Naive thymus-derived CD4-positive, alpha-beta T cell (primary cell): ENCODE results near the gene PPM1H. TPM values are rescaled to one million over a fixed set of nuclear protein-coding genes. Genes with fewer than 3 reads are reported as not detected.
A peak's percentile ranks its signal among the peaks of the same experiment; 100 is the strongest.
"Not testable (repeated sequence)": the region's sequence is repeated elsewhere in the genome, so short reads cannot be mapped to it uniquely, and the experiment has no call there.

Experiments
- ATAC-seq: fragments of 150-1000 bp; cut with Tn5 transposase; 2 replicates; pipeline ENCODE4 v1.10.0; 2021; ENCODE audit warnings: mild to moderate bottlenecking, moderate library complexity
- CTCF ChIA-PET: fragments of 350-600 bp; sonication (Branson Sonifier 250); formaldehyde crosslinking; loops from one replicate; lab custom pipeline; 2021; ENCODE audit warnings: antibody characterized with exemption; lab: Charles Lee
- POLR2A ChIA-PET: fragments of 350-600 bp; sonication (Branson Sonifier 250); formaldehyde crosslinking; loops from one replicate; lab custom pipeline; 2021; ENCODE audit warnings: antibody characterized with exemption, inconsistent platforms; lab: Charles Lee
- DNase-seq, 9 donors: peaks; one replicate each; pipeline versions ENCODE4 v3.0.0 to v3.0.0-alpha.2; 2020 to 2022; ENCODE audit warnings: mixed read lengths in 1 of 9
- H3K27ac ChIP-seq: one replicate; pipeline ENCODE4 v1.7.0; 2013; ENCODE audit warnings: mild to moderate bottlenecking, low read depth, low read length, moderate library complexity
- H3K27me3 ChIP-seq, 2 donors: one replicate each; pipeline ENCODE4 v1.7.0; 2013; ENCODE audit warnings: low read length in 2 of 2, mild to moderate bottlenecking in 2 of 2, moderate library complexity in 2 of 2; ENCODE audit not compliant: control insufficient read depth in 2 of 2, insufficient read depth in 2 of 2
- H3K36me3 ChIP-seq, 3 experiments: 1 replicate in 2 of 3; 2 replicates in 1 of 3; pipeline ENCODE4 v1.7.0; 2013; ENCODE audit warnings: low read length in 3 of 3, mild to moderate bottlenecking in 3 of 3, moderate library complexity in 1 of 3; ENCODE audit not compliant: insufficient read depth in 3 of 3, control insufficient read depth in 2 of 3
- H3K4me1 ChIP-seq, 2 donors: one replicate each; pipeline ENCODE4 v1.7.0; 2013; ENCODE audit warnings: low read length in 2 of 2, mild to moderate bottlenecking in 2 of 2, moderate library complexity in 1 of 2; ENCODE audit not compliant: control insufficient read depth in 2 of 2, insufficient read depth in 2 of 2
- H3K4me3 ChIP-seq: 2 replicates; pipeline ENCODE4 v1.7.0; 2013; ENCODE audit warnings: mild to moderate bottlenecking, low read length
- H3K9me3 ChIP-seq, 3 experiments: 1 replicate in 2 of 3; 2 replicates in 1 of 3; pipeline ENCODE4 v1.7.0; 2013; ENCODE audit warnings: low read length in 3 of 3; ENCODE audit not compliant: control insufficient read depth in 2 of 3
- H3K27ac Mint-ChIP-seq, 9 donors: one replicate each; pipeline ENCODE4 v1.8.0; 2020 to 2022; ENCODE audit warnings: mixed read lengths in 9 of 9, mild to moderate bottlenecking in 8 of 9, moderate library complexity in 5 of 9, inconsistent platforms in 2 of 9
- H3K27me3 Mint-ChIP-seq, 5 donors: one replicate each; pipeline ENCODE4 v1.8.0; 2021 to 2022; ENCODE audit warnings: mixed read lengths in 5 of 5, mild to moderate bottlenecking in 1 of 5
- H3K36me3 Mint-ChIP-seq, 5 donors: one replicate each; pipeline ENCODE4 v1.8.0; 2020 to 2022; ENCODE audit warnings: mixed read lengths in 5 of 5, mild to moderate bottlenecking in 3 of 5, inconsistent platforms in 1 of 5
- H3K4me1 Mint-ChIP-seq, 7 donors: one replicate each; pipeline ENCODE4 v1.8.0; 2020 to 2022; ENCODE audit warnings: mixed read lengths in 7 of 7, mild to moderate bottlenecking in 3 of 7, inconsistent platforms in 1 of 7
- H3K4me3 Mint-ChIP-seq, 10 donors: one replicate each; pipeline ENCODE4 v1.8.0; 2020 to 2022; ENCODE audit warnings: mild to moderate bottlenecking in 10 of 10, mixed read lengths in 10 of 10, moderate library complexity in 6 of 10, inconsistent platforms in 2 of 10
- H3K9me3 Mint-ChIP-seq, 11 donors: one replicate each; pipeline ENCODE4 v1.8.0; 2020 to 2022; ENCODE audit warnings: mixed read lengths in 11 of 11, mild to moderate bottlenecking in 4 of 11, inconsistent platforms in 1 of 11, moderate library complexity in 1 of 11
- intact Hi-C, 2 donors: fragments of 100-400 bp; cut with micrococcal nuclease; formaldehyde crosslinking; loops; one replicate each; pipeline ENCODE4 v1.15.1; 2023
- polyA plus RNA-seq, 2 donors: library from polyadenylated mRNA; unstranded; fragments of 300-500 nt; fragmentation: Illumina TruSeq; gene quantifications; one replicate each; pipeline ENCODE4 v1.2.3, GENCODE V29; 2021
- total RNA-seq, 6 experiments: library from RNA in 5 of 6; stranded (reverse) in 5 of 6; gene quantifications; 1 replicate in 5 of 6; 2 replicates in 1 of 6; pipeline ENCODE4 v1.2.3 and lab custom pipeline; 2021 to 2026

Gene PPM1H
- total and polyA plus RNA-seq, 7 experiments from 2014 or later = 0.08 to 2.1 (median 0.34) TPM; not detected in 4

DNA sequence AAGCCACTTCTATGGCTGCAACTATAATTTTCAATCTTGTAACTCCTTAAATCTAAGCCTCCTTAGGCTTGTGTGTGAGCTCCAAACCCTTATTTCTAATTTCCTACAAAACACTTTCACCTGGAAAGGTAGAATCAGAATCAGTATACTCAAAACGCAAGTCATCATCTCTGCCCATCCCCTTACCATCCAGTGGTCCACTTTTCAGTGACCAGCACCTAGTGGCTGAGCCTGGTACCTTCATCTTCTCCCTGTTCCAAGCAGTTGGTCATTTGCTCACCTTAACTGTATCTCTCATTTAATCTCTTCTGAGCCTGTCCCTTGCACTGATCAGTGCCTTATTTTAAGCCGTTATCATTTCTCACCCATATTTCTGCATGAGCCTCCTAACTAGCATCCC, 107.9 kb downstream of the PPM1H start:
- ATAC-seq (no peak), DNase-seq (no peak)
- Mint-ChIP-seq H3K27me3 (peaks cover 4 to 17% (median 10%) of the 10 kb centered on the region in 5 donors), H3K27ac (no peak overlapping the region), H3K9me3 (peaks cover 0 to 3% (median 0%) of the 10 kb centered on the region in 11 donors), H3K36me3 (no peaks in the 10 kb centered on the region), H3K4me1 (no peaks in the 10 kb centered on the region), H3K4me3 (no peak overlapping the region)
- Histone ChIP-seq H3K27ac (no peak overlapping the region), H3K27me3 (no peaks in the 10 kb centered on the region), H3K36me3 (no peaks in the 10 kb centered on the region), H3K4me3 (no peak overlapping the region), H3K9me3 (no peaks in the 10 kb centered on the region), H3K4me1 (no peaks in the 10 kb centered on the region)
- ChIA-PET CTCF (no interaction called here), POLR2A (no interaction called here)
- intact Hi-C loops = no loop called here

DNA sequence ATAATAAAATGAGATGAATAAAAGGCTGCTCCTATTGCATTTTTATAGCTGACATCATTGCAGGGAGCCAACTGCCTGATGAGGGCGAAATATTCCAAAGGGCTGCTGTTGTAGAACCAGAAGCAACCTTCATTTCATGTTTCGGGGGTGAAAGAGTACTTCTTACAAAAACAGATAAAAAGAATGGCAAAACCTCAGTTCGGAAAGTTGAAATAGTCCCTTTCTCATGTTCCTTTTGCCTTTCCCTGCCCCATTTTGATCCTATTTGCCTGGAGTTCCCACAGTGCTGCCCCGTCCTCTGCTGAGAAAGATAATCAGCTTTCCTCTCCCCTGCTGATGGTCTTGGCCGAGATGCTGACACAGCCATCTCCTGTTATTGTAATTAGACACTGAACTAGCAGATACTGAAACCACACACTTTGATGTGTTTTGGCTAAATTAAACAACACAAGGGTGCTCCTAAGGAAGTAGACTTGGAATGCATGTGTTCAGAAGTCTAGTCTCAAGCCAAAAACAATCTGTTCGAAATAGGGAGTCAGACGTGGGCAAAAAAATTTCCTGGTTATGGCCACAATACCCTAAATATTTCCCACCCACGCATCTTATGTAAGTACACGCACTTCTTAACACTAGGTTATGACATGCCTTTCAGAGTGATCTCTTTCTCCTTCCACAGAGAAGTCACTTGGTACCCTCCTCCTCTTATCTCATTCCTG, 117.2 kb downstream of the PPM1H start:
- POLR2A ChIA-PET = no interaction called here
- no peak overlapping the region for H3K4me3 ChIP-seq
- intact Hi-C loops = no loop called here
- Mint-ChIP-seq H3K4me3 (peak overlapping the region in 1 of 10 donors; percentile 0), H3K27me3 (peaks cover 17 to 52% (median 39%) of the 10 kb centered on the region in 5 donors), H3K4me1 (peaks cover 0 to 15% (median 6%) of the 10 kb centered on the region in 7 donors), H3K27ac (no peak overlapping the region), H3K9me3 (peaks cover 0 to 4% (median 0%) of the 10 kb centered on the region in 11 donors), H3K36me3 (no peaks in the 10 kb centered on the region)
- H3K4me1 ChIP-seq = no peaks in the 10 kb centered on the region
- CTCF ChIA-PET = no interaction called here
- H3K27me3 ChIP-seq = no peaks in the 10 kb centered on the region
- H3K9me3 ChIP-seq = no peaks in the 10 kb centered on the region
- no peak for DNase-seq
- H3K36me3 ChIP-seq = no peaks in the 10 kb centered on the region
- no peak for ATAC-seq
- no peak overlapping the region for H3K27ac ChIP-seq

DNA sequence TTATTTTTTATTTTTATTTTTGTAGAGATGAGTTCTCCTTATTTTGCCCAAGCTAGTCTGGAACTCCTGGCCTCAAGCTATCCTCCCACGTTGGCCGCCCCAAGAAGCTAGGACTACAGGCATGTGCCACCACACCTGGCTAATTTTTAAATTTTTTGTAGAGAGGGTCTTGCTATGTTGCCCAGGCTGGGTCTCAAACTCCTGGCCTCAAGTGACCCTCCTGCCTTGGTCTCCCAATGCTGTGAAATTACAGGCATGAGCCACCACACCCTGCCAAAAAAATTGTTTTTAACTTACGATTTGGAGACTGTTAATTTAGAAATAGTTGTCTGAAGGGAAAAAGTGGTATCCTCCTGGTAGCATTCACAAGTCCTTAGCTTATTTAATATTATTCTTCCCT, 120.7 kb downstream of the PPM1H start:
- POLR2A ChIA-PET = no interaction called here
- H3K27ac ChIP-seq = no peak overlapping the region
- CTCF ChIA-PET = interaction anchor here (1.1 to 1.8 kb wide), 2 partner anchors 15 to 379 kb away, joined by 4 to 9 read pairs; no protein-coding TSS in a partner anchor
- ATAC-seq (no peak), DNase-seq (no peak)
- no peaks in the 10 kb centered on the region for H3K9me3 Mint-ChIP-seq
- H3K4me3 Mint-ChIP-seq = no peak overlapping the region
- no peaks in the 10 kb centered on the region for H3K36me3 ChIP-seq
- peaks cover 0 to 25% (median 9%) of the 10 kb centered on the region in 7 donors for H3K4me1 Mint-ChIP-seq
- no peaks in the 10 kb centered on the region for H3K4me1 ChIP-seq
- no peaks in the 10 kb centered on the region for H3K36me3 Mint-ChIP-seq
- H3K27me3 ChIP-seq = no peaks in the 10 kb centered on the region
- intact Hi-C loops = no loop called here
- H3K27me3 Mint-ChIP-seq = peaks cover 4 to 31% (median 23%) of the 10 kb centered on the region in 5 donors
- H3K9me3 ChIP-seq = no peaks in the 10 kb centered on the region
- H3K4me3 ChIP-seq = no peak overlapping the region
- no peak overlapping the region for H3K27ac Mint-ChIP-seq

DNA sequence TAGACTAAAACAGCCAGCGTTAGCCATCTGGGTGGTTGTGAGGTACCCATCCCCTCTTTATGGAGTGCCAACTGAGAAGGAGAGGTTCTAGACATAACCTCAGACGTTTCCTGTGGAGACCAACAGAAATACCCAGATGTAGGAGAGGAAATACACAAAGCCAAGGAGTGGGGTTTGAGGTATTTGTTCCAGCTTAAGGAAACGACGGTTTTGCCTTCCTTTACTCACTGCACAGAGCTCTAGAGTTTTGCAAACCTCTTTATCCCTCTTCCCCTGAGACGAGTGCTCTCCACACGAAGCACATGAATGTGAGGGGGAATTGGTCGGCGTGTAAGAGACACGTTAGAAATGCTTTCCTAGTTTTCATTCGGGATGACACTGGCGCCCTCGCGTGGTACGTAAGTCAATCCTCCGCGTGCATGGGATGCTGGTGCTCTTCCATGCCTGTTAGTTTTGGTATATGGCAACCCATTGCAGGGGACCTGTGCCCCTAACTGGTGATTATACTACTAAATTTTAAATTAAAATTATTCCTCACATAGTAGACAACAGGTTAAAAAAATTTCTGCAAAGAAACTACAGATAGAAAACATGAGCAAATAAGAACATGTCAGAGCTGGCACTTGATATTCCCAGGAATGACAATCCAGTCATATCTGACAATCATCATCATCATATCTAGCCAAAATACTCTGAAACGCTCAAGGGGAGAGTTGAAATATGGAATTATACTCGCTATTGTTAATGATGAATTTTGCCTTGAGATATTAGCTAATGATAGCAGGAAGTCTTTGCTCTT, 121.7 kb downstream of the PPM1H start:
- intact Hi-C loops = loop anchor here (1.0 kb wide), 1 partner anchor 375 kb away; no protein-coding TSS in a partner anchor
- ATAC-seq (peak; percentile 69), DNase-seq (peak in 4 of 9 donors; percentile 4 to 27 (median 10))
- H3K4me3 ChIP-seq = peak overlapping the region; percentile 4
- peaks cover 0 to 25% (median 9%) of the 10 kb centered on the region in 7 donors for H3K4me1 Mint-ChIP-seq
- H3K4me3 Mint-ChIP-seq = peak overlapping the region in 9 of 10 donors; percentile 27 to 70 (median 61)
- H3K27me3 ChIP-seq = no peaks in the 10 kb centered on the region
- no peaks in the 10 kb centered on the region for H3K9me3 Mint-ChIP-seq
- no peaks in the 10 kb centered on the region for H3K9me3 ChIP-seq
- no peaks in the 10 kb centered on the region for H3K36me3 Mint-ChIP-seq
- ChIA-PET CTCF (interaction anchor here (0.7 to 1.8 kb wide), 7 partner anchors 14 to 378 kb away, joined by 3 to 9 read pairs (median 5); no protein-coding TSS in a partner anchor), POLR2A (interaction anchor here (0.6 kb wide), 1 partner anchor 295 kb away, joined by 3 read pairs; no protein-coding TSS in a partner anchor)
- peaks cover 4 to 26% (median 18%) of the 10 kb centered on the region in 5 donors for H3K27me3 Mint-ChIP-seq
- H3K27ac ChIP-seq = no peak overlapping the region
- H3K4me1 ChIP-seq = no peaks in the 10 kb centered on the region
- no peak overlapping the region for H3K27ac Mint-ChIP-seq
- no peaks in the 10 kb centered on the region for H3K36me3 ChIP-seq

DNA sequence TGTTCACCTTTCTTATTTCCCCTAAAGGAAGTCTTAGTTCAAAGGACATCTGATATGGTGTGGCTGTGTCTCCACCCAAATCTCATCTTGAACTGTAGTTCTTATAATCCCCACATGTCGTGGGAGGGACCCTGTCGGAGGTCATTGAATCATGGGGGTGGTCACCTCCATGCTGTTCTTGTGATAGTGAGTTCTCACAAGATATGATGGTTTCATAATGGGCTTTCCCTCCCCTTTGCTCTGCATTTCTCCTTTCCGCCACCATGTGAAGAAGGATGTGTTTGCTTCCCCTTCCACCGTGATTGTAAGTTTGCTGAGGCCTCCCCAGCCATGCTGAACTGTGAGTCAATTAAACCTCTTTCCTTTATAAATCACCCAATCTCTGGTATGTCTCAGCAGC, 123.5 kb downstream of the PPM1H start:
- H3K9me3 ChIP-seq, DNase-seq, H3K27me3 ChIP-seq, H3K4me3 ChIP-seq, H3K4me3 Mint-ChIP-seq, H3K27ac Mint-ChIP-seq, H3K9me3 Mint-ChIP-seq, H3K27ac ChIP-seq, POLR2A ChIA-PET, intact Hi-C loops, ATAC-seq, H3K36me3 Mint-ChIP-seq, H3K36me3 ChIP-seq, H3K4me1 ChIP-seq: not testable (repeated sequence)
- peaks cover 0 to 20% (median 9%) of the 10 kb centered on the region in 7 donors for H3K4me1 Mint-ChIP-seq
- H3K27me3 Mint-ChIP-seq = peaks cover 4 to 22% (median 11%) of the 10 kb centered on the region in 5 donors
- CTCF ChIA-PET = interaction anchor here (1.3 kb wide), 1 partner anchor 13 kb away, joined by 5 read pairs; no protein-coding TSS in a partner anchor

DNA sequence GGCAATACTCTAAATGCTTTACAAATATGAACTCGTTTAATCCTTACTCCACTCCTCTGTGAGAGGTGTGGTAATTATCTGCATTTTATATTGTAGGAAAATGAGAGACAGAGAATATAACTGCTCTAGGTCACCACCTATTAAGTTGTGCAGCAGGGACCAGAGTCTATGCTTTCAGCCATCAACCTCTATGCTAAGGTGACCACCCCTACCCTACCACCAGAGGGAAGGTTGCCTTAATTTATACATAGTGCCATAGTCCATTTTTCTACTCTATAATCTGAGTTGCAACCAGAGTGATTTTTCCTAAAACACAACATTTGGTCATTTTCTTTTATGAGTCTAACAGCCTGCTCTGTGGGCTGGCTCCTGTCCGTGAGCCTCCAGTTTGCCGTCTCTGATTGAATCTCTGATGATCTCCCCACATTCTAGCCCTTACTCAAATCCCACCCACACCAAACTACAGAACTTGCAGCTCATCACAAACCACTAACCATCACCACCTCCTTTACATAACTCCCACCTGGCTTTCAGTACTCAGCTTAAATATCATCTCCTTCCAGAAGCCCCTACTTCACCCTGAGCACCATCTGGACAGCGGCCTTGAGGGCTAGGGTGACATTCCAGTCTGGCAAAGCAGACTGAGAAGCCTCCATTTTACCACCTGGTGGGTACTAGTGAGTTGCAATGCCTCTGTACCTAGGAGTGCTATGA, 126.6 kb downstream of the PPM1H start:
- POLR2A ChIA-PET = interaction anchor here (0.7 kb wide), 1 partner anchor 119 kb away, joined by 3 read pairs; no protein-coding TSS in a partner anchor
- CTCF ChIA-PET = no interaction called here

More for the DNA sequence above, 126.6 kb downstream of the PPM1H start:
- Mint-ChIP-seq H3K4me1 (peaks cover 0 to 18% (median 9%) of the 10 kb centered on the region in 7 donors), H3K27ac (no peak overlapping the region), H3K36me3 (no peaks in the 10 kb centered on the region), H3K27me3 (peaks cover 0 to 5% (median 0%) of the 10 kb centered on the region in 5 donors), H3K4me3 (no peak overlapping the region), H3K9me3 (no peaks in the 10 kb centered on the region)
- intact Hi-C loops = no loop called here
- Histone ChIP-seq H3K36me3 (no peaks in the 10 kb centered on the region), H3K4me1 (no peaks in the 10 kb centered on the region), H3K27ac (no peak overlapping the region), H3K4me3 (no peak overlapping the region), H3K27me3 (no peaks in the 10 kb centered on the region), H3K9me3 (no peaks in the 10 kb centered on the region)
- no peak for DNase-seq
- no peak for ATAC-seq
